NCI-H345 treated with DMSO at 0.1 percent for 48 hours (cell line): ENCODE data around the gene SULF2.

Source experiments
- DNase-seq: peaks from one replicate; lab custom pipeline; 2025; ENCODE audit not compliant: unreplicated experiment; lab: John Stamatoyannopoulos, UW

Gene SULF2

GRCh38 chr20:47614703-47615309, 170.5 kb downstream of the SULF2 start:
- DNase-seq = no peak

- DNase-seq = no peak
Measured at GRCh38 chr20:47612670-47613069, 172.6 kb downstream of the SULF2 start.

- no peak for DNase-seq
Measured at GRCh38 chr20:47611785-47612184, 173.5 kb downstream of the SULF2 start.

GRCh38 chr20:47610945-47611250, 174.4 kb downstream of the SULF2 start:
- DNase-seq = no peak

- no peak for DNase-seq
Measured at GRCh38 chr20:47610247-47610944, 174.9 kb downstream of the SULF2 start.

GRCh38 chr20:47609001-47609400, 176.3 kb downstream of the SULF2 start:
- no peak for DNase-seq
